PC-9 (cell line): ENCODE measurements around the gene GNAO1.

ENCODE experiments used
- CTCF ChIP-seq: fragments of 200-600 bp; sonication (generic); conservative IDR thresholded peaks from 2 replicates; pipeline ENCODE4 v1.6.1; 2017; ENCODE audit warnings: mixed run types, antibody characterized with exemption, mild to moderate bottlenecking, moderate library complexity
- EZH2 ChIP-seq: fragments of 200-600 bp; sonication (generic); IDR thresholded peaks from 2 replicates; pipeline ENCODE4 v1.8.0; 2017; ENCODE audit warnings: antibody characterized with exemption, low read depth

- TF ChIP-seq CTCF (no peak), EZH2 (no peak)
Observed at GRCh38 chr16:56327071-56327928, 136.0 kb downstream of the GNAO1 start.
